A673 (cell line): ENCODE data around the gene SKIC3. TPM values are rescaled to one million over a fixed set of nuclear protein-coding genes. Genes with fewer than 3 reads are reported as not detected.

Experiments used
- BruUV-seq: library from RNA; stranded (reverse); fragments of 400-500 nt; replicated peaks from 2 replicates; lab custom pipeline; 2021; lab: Mats Ljungman, UMichigan
- CTCF ChIA-PET: fragments of 300-600 bp; sonication (Branson Sonifier 250); formaldehyde crosslinking; loops from one replicate; lab custom pipeline; 2022; ENCODE audit warnings: antibody characterized with exemption; lab: Charles Lee
- POLR2A ChIA-PET: fragments of 300-600 bp; sonication (Branson Sonifier 250); formaldehyde crosslinking; loops from one replicate; lab custom pipeline; 2022; ENCODE audit warnings: antibody characterized with exemption; ENCODE audit not compliant: low non-redundant PET; lab: Charles Lee
- DNase-seq: peaks from one replicate; pipeline ENCODE4 v3.0.0-alpha.2; 2015; ENCODE audit warnings: low spot score
- H3K27ac ChIP-seq: fragments of 200-600 bp; sonication (generic); 2 replicates; pipeline ENCODE4 v1.5.1; 2016; ENCODE audit warnings: mixed run types, low read depth, mild to moderate bottlenecking, mixed read lengths, antibody characterized with exemption, low read length; ENCODE audit not compliant: poor library complexity, severe bottlenecking
- H3K27me3 ChIP-seq: fragments of 200-600 bp; sonication (generic); replicated peaks from 2 replicates; pipeline ENCODE4 v1.6.1; 2017; ENCODE audit warnings: mixed run types, low read depth, mild to moderate bottlenecking, mixed read lengths, antibody characterized with exemption, low read length; ENCODE audit not compliant: insufficient read depth, poor library complexity
- H3K36me3 ChIP-seq: fragments of 200-600 bp; sonication (generic); 2 replicates; pipeline ENCODE4 v1.6.1; 2016; ENCODE audit warnings: mixed run types, mild to moderate bottlenecking, mixed read lengths, antibody characterized with exemption, low read length; ENCODE audit not compliant: insufficient read depth, poor library complexity, severe bottlenecking
- H3K4me1 ChIP-seq: fragments of 200-600 bp; sonication (generic); 2 replicates; pipeline ENCODE4 v1.6.1; 2017; ENCODE audit warnings: mixed run types, mild to moderate bottlenecking, mixed read lengths, antibody characterized with exemption, low read length; ENCODE audit not compliant: insufficient read depth, poor library complexity, severe bottlenecking
- H3K4me3 ChIP-seq: fragments of 200-600 bp; sonication (generic); 2 replicates; pipeline ENCODE4 v1.5.1; 2016; ENCODE audit warnings: low read depth, mixed run types, mild to moderate bottlenecking, mixed read lengths, low read length; ENCODE audit not compliant: poor library complexity, severe bottlenecking
- H3K9me3 ChIP-seq: fragments of 200-600 bp; sonication (generic); 2 replicates; pipeline ENCODE4 v1.6.1; 2016; ENCODE audit warnings: mixed run types, low read depth, mild to moderate bottlenecking, mixed read lengths, antibody characterized with exemption, low read length; ENCODE audit not compliant: poor library complexity, severe bottlenecking
- EZH2 ChIP-seq: fragments of 200-600 bp; sonication (generic); IDR thresholded peaks from 2 replicates; pipeline ENCODE4 v1.6.1; 2017; ENCODE audit warnings: borderline replicate concordance, low read depth, mild to moderate bottlenecking, mixed read lengths, antibody characterized with exemption, low read length; ENCODE audit not compliant: poor library complexity, severe bottlenecking
- intact Hi-C: fragments of 100-400 bp; cut with micrococcal nuclease; formaldehyde crosslinking; loops from one replicate; pipeline ENCODE4 v1.10.0; 2022; ENCODE audit not compliant: unreplicated experiment
- total RNA-seq: library from RNA; stranded (reverse); gene quantifications from 2 replicates; pipeline ENCODE4 v1.2.3, GENCODE V29; 2021
- TF ChIP-seq, protein P1 (sequence below): fragments of 300-800, 200-600 bp; sonication (generic); conservative IDR thresholded peaks from 2 replicates; pipeline ENCODE4 v1.5.1; 2017; ENCODE audit warnings: low read depth, mild to moderate bottlenecking, antibody characterized with exemption, low read length, moderate library complexity, mixed read lengths

SKIC3 gene
- total RNA-seq, 1 experiment from 2014 or later = 91.0 TPM

DNA sequence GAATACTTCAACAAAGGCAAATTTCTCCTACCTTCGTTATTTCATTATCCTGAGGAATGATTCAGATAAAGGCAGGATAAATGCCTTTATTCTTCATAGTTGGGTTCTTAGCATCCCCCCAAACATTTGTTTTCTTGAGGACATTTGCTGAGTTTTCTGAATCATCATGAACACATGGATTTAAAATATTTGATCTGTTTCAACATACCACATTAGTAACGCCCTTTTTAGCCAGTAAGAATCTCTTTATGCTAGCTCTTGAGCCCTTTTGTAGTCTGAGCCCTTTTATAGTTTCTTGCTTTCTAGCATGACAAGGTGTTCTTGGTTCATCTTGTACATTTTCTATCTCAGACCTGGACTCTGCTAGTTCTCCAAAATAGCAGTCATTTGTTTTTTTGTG is 27.9 kb downstream of the SKIC3 start:
- H3K4me3 ChIP-seq = no peak overlapping the region
- no peak for DNase-seq
- POLR2A ChIA-PET = no interaction called here
- H3K27ac ChIP-seq = no peak overlapping the region
- CTCF ChIA-PET = no interaction called here
- peaks cover 47% of the 10 kb centered on the region for H3K36me3 ChIP-seq
- no TSS peak for BruUV-seq
- TF ChIP-seq, protein P1, sequence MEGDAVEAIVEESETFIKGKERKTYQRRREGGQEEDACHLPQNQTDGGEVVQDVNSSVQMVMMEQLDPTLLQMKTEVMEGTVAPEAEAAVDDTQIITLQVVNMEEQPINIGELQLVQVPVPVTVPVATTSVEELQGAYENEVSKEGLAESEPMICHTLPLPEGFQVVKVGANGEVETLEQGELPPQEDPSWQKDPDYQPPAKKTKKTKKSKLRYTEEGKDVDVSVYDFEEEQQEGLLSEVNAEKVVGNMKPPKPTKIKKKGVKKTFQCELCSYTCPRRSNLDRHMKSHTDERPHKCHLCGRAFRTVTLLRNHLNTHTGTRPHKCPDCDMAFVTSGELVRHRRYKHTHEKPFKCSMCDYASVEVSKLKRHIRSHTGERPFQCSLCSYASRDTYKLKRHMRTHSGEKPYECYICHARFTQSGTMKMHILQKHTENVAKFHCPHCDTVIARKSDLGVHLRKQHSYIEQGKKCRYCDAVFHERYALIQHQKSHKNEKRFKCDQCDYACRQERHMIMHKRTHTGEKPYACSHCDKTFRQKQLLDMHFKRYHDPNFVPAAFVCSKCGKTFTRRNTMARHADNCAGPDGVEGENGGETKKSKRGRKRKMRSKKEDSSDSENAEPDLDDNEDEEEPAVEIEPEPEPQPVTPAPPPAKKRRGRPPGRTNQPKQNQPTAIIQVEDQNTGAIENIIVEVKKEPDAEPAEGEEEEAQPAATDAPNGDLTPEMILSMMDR = no peak
- no peak for TF ChIP-seq EZH2
- H3K9me3 ChIP-seq = no peaks in the 10 kb centered on the region
- intact Hi-C loops = no loop called here
- H3K27me3 ChIP-seq = no peaks in the 10 kb centered on the region
- H3K4me1 ChIP-seq = no peaks in the 10 kb centered on the region

DNA sequence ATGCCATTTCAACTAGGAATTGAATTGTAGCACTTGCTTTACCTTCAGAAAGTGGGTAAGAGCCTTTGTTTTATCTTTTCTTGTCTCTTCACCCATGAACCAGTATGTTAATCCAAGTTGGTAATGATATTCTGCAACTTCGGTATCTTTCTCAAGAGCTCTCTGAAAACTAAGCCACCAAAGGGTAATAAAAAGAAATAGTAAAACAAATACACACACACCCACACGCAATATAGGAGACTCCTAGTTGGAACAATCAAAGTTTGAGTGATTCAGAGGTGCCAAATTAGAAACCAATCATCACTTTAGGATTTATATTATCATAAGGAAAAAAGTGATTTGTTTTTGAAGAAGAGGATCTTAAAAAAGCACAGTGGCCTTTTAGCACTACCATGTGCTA is 30.4 kb downstream of the SKIC3 start:
- no peak overlapping the region for H3K27ac ChIP-seq
- BruUV-seq = no TSS peak
- no peak for TF ChIP-seq EZH2
- TF ChIP-seq, protein P1 = no peak
- H3K9me3 ChIP-seq = no peaks in the 10 kb centered on the region
- no peaks in the 10 kb centered on the region for H3K27me3 ChIP-seq
- DNase-seq = no peak
- POLR2A ChIA-PET = no interaction called here
- no peak overlapping the region for H3K4me3 ChIP-seq
- CTCF ChIA-PET = no interaction called here
- intact Hi-C loops = no loop called here
- H3K4me1 ChIP-seq = no peaks in the 10 kb centered on the region
- H3K36me3 ChIP-seq = peaks cover 45% of the 10 kb centered on the region

DNA sequence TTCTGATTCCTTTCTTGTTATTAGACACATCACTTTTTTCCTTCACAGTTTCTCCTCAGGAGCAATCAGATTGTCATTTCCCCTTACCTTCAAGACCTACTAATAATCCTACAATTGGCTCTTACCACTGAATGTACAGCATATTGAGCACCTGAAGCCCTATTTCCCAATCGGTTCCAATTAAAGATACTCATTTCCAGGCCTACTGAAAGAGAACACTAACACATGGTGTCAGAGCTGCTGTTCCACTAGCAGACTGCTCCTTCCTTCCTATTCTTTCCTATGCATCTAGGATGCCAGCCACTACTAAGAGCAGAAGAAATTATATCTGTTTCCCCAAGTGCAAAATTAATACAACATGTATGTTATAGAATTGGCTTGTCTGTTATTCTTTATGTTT is 34.6 kb downstream of the SKIC3 start:
- ChIA-PET CTCF (no interaction called here), POLR2A (no interaction called here)
- no peaks in the 10 kb centered on the region for H3K27me3 ChIP-seq
- BruUV-seq = no TSS peak
- H3K4me1 ChIP-seq = no peaks in the 10 kb centered on the region
- intact Hi-C loops = no loop called here
- peaks cover 43% of the 10 kb centered on the region for H3K36me3 ChIP-seq
- H3K4me3 ChIP-seq = no peak overlapping the region
- H3K27ac ChIP-seq = no peak overlapping the region
- no peak for DNase-seq
- no peak for TF ChIP-seq EZH2
- TF ChIP-seq, protein P1 = no peak
- no peaks in the 10 kb centered on the region for H3K9me3 ChIP-seq
